ENCODE measurements around the gene ARHGEF39. TPM values are rescaled to one million over a fixed set of nuclear protein-coding genes. Genes with fewer than 3 reads are reported as not detected.

Gene ARHGEF39
- total and polyA plus RNA-seq, 10 of the 15 experiments (the other 5 are each of a cell fraction or from before 2014, with no cell fraction given): 2.0 to 28.9 (median 13.2) TPM

GRCh38 chr9:35682520-35683315 is 17.7 kb upstream of the ARHGEF39 start:
- CTCF ChIA-PET: interaction anchor here (0.8 to 5.0 kb wide), 3 partner anchors 8 to 66 kb away, joined by 3 to 39 read pairs (median 4); no protein-coding TSS in a partner anchor
- TF ChIP-seq, protein P1, sequence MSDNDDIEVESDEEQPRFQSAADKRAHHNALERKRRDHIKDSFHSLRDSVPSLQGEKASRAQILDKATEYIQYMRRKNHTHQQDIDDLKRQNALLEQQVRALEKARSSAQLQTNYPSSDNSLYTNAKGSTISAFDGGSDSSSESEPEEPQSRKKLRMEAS (IDR thresholded peaks at IDR 0.05; ENCODE audit: low read depth, low read length): no peak
- TF ChIP-seq PML (IDR thresholded peaks at IDR 0.05; ENCODE audit: low read length) (no peak), HDAC6 (IDR thresholded peaks at IDR 0.05; ENCODE audit: unreplicated experiment) (no peak), RBBP5 (conservative IDR thresholded peaks at IDR 0.05) (no peak), ZNF687 (IDR thresholded peaks at IDR 0.05) (no peak), MEF2B (IDR thresholded peaks at IDR 0.05; ENCODE audit: partially characterized antibody, poor library complexity, severe bottlenecking) (no peak), SMC3 (IDR thresholded peaks at IDR 0.05; ENCODE audit: borderline replicate concordance, low read length) (no peak), EP300 (IDR thresholded peaks at IDR 0.05; ENCODE audit: borderline replicate concordance in 1 of 2, control insufficient read depth in 1 of 2, low read depth in 2 of 2, low read length in 2 of 2) (no peak), SMAD1 (IDR thresholded peaks at IDR 0.05; ENCODE audit: low read depth, partially characterized antibody) (no peak), ATF7 (IDR thresholded peaks at IDR 0.05; ENCODE audit: low read depth) (no peak)
- TF ChIP-seq, protein P2, sequence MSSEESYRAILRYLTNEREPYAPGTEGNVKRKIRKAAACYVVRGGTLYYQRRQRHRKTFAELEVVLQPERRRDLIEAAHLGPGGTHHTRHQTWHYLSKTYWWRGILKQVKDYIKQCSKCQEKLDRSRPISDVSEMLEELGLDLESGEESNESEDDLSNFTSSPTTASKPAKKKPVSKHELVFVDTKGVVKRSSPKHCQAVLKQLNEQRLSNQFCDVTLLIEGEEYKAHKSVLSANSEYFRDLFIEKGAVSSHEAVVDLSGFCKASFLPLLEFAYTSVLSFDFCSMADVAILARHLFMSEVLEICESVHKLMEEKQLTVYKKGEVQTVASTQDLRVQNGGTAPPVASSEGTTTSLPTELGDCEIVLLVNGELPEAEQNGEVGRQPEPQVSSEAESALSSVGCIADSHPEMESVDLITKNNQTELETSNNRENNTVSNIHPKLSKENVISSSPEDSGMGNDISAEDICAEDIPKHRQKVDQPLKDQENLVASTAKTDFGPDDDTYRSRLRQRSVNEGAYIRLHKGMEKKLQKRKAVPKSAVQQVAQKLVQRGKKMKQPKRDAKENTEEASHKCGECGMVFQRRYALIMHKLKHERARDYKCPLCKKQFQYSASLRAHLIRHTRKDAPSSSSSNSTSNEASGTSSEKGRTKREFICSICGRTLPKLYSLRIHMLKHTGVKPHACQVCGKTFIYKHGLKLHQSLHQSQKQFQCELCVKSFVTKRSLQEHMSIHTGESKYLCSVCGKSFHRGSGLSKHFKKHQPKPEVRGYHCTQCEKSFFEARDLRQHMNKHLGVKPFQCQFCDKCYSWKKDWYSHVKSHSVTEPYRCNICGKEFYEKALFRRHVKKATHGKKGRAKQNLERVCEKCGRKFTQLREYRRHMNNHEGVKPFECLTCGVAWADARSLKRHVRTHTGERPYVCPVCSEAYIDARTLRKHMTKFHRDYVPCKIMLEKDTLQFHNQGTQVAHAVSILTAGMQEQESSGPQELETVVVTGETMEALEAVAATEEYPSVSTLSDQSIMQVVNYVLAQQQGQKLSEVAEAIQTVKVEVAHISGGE (CRISPR knock-in tag; IDR thresholded peaks at IDR 0.05): no peak
- intact Hi-C loops (cut with micrococcal nuclease; ENCODE audit: unreplicated experiment) (no loop called here), in situ Hi-C loops (cut with MboI) (no loop called here)
- no peaks in the 10 kb centered on the region; a peak in 1 of 4 replicates for H3K27me3 ChIP-seq (replicated peaks in 1 of 2; ENCODE audit: control insufficient read depth in 2 of 2, insufficient read depth in 2 of 2, low read length in 1 of 2)
- H3K4me1 ChIP-seq (ENCODE audit: control insufficient read depth, insufficient read depth, low read length): peaks cover 8% of the 10 kb centered on the region
- no peaks in the 10 kb centered on the region for H3K36me3 ChIP-seq (ENCODE audit: control insufficient read depth in 2 of 2, insufficient read depth in 2 of 2, low read length in 1 of 2)
- no peak overlapping the region for H3K4me2 ChIP-seq (ENCODE audit: control insufficient read depth, insufficient read depth)
- POLR2A ChIA-PET: interaction anchor here (0.6 to 2.7 kb wide), 3 partner anchors 12 to 83 kb away, joined by 3 to 8 read pairs (median 3); no protein-coding TSS in a partner anchor
- BruUV-seq (replicated peaks): no TSS peak
- FAIRE-seq (no peak), DNase-seq (ENCODE audit: low read depth, low spot score) (no peak), ATAC-seq (no peak)
- no peak overlapping the region for H3K4me3 ChIP-seq
- SMC1A ChIA-PET (ENCODE audit: uncharacterized antibody, unreplicated experiment): interaction anchor here (0.9 to 1.1 kb wide), 3 partner anchors 9 to 45 kb away, joined by 3 to 4 read pairs (median 4); no protein-coding TSS in a partner anchor
- H2AFZ ChIP-seq (ENCODE audit: control insufficient read depth, low read depth, low read length): no peak overlapping the region
- no peaks in the 10 kb centered on the region for H3K9me3 ChIP-seq (replicated peaks; ENCODE audit: control insufficient read depth, insufficient read depth, low read length)
- H3K27ac ChIP-seq (ENCODE audit: control insufficient read depth, insufficient read depth): no peak overlapping the region
- RAD21 ChIA-PET (ENCODE audit: unreplicated experiment): interaction anchor here (1.0 to 1.3 kb wide), 2 partner anchors 14 to 24 kb away, joined by 3 read pairs; no protein-coding TSS in a partner anchor
- no peak overlapping the region for H3K9ac ChIP-seq (ENCODE audit: control insufficient read depth, insufficient read depth, low read length)
- no peaks in the 10 kb centered on the region for H4K20me1 ChIP-seq (ENCODE audit: control insufficient read depth, insufficient read depth)
- no peaks in the 10 kb centered on the region for H3K79me2 ChIP-seq (ENCODE audit: control insufficient read depth, insufficient read depth, low read length)
- 62% methylated on average over 10 of the region's 10 CpGs for WGBS (ENCODE audit: insufficient coverage, insufficient replicate concordance, low lambda C conversion rate, missing lambda C conversion rate)
